Endometrium (tissue), 2 donors: ENCODE data around the gene SOAT1.
A peak's percentile ranks its signal among the peaks of the same experiment; 100 is the strongest.
"Not testable (repeated sequence)": the region's sequence is repeated elsewhere in the genome, so short reads cannot be mapped to it uniquely, and the experiment has no call there.

Experiments
- FAIRE-seq: peaks from 2 replicates; lab custom pipeline; 2012; peaks lifted over from hg19 to GRCh38; lab: Jason Lieb, UNC
- donor health status: control.
- donor health status: control.

SOAT1 gene

DNA sequence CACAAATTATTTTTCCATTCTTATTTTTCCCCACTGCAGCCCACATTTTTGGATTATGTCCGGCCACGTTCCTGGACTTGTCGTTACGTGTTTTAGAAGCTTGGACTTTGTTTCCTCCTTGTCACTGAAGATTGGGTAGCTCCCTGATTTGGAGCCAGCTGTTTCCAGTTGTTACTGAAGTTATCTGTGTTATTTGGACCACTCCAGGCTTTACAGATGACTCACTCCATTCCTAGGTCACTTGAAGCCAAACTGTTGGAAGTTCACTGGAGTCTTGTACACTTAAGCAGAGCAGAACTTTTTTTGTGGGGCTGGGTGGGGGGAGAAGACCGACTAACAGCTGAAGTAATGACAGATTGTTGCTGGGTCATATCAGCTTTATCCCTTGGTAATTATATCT, 59.9 kb downstream of the SOAT1 start:
- peak; percentile 57 for FAIRE-seq

DNA sequence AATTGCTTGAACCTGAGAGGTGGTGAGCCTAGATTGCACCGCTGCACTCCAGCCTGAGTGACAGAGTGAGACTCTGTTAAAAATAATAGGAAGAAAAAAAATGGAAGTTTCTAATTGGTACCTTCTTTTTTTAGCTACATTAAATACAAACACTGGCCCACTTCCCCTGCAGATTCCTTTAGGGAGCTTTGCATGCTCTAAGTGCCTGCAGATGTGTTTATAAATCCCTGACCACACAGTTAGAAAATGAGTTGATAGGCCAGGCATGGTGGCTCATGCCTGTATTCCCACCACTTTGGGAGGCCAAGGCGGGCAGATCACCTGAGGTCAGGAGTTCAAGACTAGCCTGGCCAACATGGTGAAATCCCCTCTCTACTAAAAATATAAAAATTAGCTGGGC, 68.0 kb downstream of the SOAT1 start:
- not testable (repeated sequence) for FAIRE-seq

DNA sequence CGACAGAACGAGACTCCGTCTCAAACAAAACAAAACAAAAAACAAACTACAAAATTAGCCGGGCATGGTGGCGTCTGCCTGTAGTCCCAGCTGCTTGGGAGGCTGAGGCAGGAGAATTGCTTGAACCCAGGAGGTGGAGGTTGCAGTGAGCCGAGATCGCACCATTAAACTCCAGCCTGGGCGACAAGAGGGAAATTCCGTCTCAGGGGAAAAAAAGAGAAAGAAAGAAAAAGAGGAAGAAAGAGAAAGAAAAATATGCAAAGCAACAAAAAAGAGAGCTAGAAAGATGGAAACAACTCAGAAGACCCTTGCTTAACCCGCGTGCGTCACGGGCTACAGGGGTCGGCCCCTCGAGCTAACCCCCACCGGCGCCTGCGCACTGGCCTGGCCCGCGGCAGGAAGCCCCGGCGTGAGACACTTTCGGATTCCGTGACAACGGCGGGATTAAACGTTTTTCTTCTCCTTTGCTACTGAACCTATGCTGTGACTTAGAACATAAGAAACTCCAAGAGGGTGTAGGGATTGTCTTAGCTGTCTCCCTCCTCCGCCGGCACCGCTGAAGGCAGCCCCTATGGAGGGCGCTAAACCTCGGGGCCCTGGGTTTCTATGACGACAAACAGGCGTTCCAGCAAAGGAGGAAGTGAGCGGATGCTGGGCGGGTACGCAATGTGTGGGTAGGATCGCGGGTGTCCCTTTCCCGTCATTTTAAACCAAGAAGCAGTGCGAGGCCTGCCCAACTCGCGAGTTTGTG, 71.9 kb downstream of the SOAT1 start, which contains the start of gene AXDND1:
Gene AXDND1 (plus strand): TSS at position 630 of the 751 bp plus-strand sequence. CDS start 539 bp downstream, outside the sequence.
- no peak for FAIRE-seq

DNA sequence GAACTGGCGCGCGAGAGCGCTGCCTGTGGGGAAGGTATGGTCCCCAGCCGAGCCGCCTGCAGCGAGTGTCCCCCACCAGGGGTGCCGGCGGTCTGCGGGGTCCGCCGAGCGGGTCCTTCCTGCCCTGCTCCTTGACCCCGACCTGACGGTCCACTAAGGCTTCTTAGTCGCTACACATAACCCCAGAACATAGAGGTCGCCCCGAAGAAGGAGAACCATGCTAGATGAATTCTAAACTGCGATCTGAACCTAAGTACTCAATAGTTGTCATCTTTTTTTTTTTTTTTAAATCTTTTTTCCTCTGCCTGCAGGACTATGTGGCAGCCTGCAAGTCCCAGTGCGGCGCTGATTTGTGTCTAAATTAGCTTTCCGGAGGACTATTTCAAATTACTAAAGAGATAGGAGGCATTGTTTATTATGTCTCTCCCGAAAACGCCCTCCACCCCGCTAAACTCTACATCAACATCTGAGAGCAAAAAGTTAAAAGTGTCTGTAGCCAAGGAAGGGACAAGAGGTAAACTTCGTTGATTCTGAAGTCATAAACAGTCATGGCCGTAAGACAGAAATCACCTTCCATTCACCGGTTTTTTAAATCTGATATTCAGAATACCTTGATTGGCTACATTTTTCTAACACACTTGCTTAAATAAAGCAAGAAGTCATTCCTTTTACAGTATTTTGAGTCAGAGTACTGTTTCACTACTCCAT, 72.7 kb downstream of the SOAT1 start:
- FAIRE-seq: no peak

DNA sequence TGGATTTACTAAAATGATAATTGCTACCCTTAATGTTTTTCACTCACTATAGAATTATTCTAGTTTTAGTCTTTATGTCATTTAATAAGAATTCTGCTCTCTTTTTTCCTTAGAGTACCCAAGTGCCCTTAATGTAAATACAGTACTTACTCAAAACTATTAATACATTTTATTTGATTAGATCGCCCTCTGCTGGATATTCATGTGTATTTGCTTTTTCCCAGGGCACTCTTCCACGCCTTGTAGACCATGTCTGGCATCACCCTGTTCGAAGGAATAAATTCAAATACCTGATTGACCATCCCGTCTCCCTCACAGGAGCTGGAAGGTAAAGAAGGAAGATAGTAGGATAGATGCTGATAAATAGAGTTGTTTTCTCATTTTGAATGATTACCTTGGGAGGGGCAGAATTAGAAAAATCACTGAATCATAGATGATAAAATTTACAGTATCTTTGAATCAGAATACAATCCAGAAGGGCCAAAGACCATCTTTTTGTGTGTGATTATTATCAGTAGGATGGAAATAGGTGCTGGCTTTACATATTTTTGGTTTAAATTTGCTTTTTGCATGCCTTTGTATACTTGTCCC, 76.2 kb downstream of the SOAT1 start:
- peak; percentile 86 for FAIRE-seq

DNA sequence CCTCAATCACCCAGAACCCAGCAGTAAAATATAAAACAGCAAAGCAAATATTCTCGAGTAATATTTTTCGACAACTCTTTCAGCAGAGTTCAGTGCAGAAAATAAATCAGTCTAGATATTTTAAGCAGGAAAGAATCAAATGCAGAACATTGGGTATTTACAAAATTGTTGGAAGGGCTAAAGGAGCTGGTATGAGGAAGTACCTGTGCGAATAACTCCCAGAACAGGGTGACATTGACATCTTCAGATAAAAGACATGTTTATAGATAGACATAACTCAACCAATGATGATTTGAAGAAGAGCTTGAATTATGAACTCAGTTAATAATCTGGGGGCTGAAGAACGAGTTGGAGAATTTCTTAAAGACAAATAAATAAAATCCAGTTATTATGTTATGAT, 78.6 kb downstream of the SOAT1 start:
- peak; percentile 37 for FAIRE-seq

DNA sequence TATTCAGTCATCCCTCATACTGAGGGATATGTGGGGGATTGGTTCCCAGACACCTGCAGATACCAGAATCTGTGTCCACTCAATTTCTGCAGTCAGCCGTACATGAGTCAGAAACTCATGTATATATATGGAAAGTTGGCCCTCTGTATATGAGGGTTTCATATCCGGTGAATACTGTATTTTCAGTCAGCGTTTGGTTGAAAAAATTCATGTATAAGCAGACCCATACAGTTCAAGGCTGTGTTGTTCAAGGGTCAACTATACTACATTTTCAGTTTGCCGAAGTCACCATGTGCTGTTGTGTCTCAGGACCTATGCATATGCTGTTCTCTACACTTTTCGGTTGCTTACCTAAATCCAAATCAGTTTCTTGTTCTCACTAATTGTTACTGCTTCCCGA, 82.6 kb downstream of the SOAT1 start:
- no peak for FAIRE-seq

DNA sequence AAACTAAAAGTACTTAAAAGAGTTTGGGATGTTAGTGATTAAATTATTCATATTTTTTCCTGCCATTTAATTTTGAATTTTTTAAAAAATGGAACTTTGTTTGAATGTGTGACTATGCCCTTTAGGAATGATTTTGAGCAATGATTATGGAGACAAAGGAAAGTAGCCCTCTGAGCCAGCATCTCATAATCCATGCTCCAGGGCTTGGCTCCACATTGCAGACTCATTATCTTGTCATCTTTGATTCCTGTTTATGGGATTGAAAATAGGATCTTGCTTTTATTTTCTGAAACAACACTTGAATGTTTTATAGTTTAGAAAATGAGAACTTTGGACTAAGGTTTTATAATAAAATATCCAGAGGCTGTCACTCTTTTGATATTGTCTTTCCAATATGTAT, 86.7 kb downstream of the SOAT1 start:
- no peak for FAIRE-seq

DNA sequence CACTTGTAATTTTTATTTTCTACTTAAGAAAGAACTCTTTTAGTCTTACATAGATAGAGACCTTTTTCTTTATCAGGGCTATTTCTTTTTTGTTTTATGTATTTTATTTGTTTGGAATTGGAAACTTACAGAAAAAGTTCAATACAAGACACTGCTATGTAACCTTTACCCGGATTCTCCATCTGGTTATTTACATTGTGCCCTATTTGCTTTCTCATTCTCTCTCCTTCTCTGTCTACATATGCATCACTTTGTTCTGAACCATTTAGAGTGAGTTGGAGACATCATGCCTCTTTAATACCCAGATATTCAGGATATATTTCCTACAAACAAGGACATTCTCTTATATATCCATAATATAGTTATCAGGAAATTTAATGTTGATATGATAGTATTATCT, 90.4 kb downstream of the SOAT1 start:
- FAIRE-seq: no peak

DNA sequence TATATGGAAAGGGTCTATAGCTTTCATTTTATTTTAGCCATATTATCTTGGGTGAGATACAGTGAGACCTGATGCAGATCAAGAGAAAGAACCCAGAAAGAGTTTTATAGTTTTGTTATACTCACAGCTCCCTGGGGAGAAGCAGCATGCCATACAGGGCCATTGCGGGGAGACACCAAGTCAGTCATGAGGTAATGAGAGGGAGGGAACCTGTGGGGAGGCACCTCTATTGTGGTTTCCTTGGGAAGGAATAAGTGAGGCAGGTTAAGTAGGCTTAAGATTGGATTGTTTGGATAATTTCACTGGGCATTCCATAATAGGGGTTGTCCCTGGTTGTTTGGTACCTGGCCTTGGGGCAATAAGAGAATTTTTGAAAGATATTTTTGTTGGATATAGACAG, 91.9 kb downstream of the SOAT1 start:
- FAIRE-seq: no peak

DNA sequence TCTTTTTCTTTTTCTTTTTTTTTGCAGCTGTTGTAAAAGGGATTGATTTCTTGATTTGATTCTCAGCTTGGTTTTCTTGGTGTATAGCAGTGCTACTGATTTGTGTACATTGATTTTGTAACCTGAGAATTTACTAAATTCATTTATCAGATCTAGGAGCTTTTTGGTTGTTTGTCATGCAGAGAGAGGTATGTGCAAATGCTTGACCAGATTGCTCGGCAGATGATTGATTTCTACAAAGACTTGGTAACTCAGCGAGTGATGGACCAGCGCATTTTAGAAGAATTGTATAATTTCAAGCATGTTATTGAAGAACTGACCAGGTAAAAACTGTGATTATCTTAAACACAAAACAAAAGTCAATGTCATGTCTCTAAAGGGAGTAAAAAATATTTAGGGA, 100.1 kb downstream of the SOAT1 start:
- FAIRE-seq: no peak

DNA sequence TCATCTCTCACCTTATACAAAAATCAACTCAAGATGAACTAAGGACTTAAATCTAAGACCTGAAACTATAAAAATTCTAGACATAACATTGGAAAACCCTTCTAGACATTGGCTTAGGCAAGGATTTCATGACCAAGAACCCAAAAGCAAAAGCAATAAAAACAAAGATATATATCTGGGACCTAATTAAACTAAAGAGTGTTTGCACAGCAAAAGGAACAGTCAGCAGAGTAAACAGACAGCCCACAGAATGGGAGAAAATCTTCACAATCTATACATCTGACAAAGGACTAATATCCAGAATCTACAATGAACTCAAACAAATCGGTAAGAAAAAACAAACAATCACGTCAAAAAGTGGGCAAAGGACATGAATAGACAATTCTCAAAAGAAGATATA, 105.8 kb downstream of the SOAT1 start:
- not testable (repeated sequence) for FAIRE-seq
